SK-N-SH treated with all-trans-retinoic acid at 6 μM for 48 hours (cell line): ENCODE measurements around the gene TRAK1.

ENCODE experiments used
- BACH2 ChIP-seq: fragments of 250-450 bp; sonication (Bioruptor Pico); IDR thresholded peaks from 2 replicates; pipeline ENCODE4 v1.9.0; 2021; ENCODE audit warnings: mild to moderate bottlenecking, borderline replicate concordance
- CSDC2 ChIP-seq: fragments of 250-450 bp; sonication (Bioruptor Pico); IDR thresholded peaks from 2 replicates; pipeline ENCODE4 v1.5.0; 2020; ENCODE audit warnings: mild to moderate bottlenecking, moderate library complexity
- PPARA ChIP-seq: fragments of 250-450 bp; sonication (Bioruptor Pico); IDR thresholded peaks from 2 replicates; pipeline ENCODE4 v1.5.0; 2020; ENCODE audit warnings: mild to moderate bottlenecking, borderline replicate concordance
- RARB ChIP-seq: fragments of 250-450 bp; sonication (Bioruptor Pico); IDR thresholded peaks from 2 replicates; pipeline ENCODE4 v1.8.0; 2021; ENCODE audit warnings: mild to moderate bottlenecking, moderate library complexity
- TOX ChIP-seq: fragments of 250-450 bp; sonication (Bioruptor Pico); IDR thresholded peaks from 2 replicates; pipeline ENCODE4 v1.8.0; 2021; ENCODE audit warnings: mild to moderate bottlenecking, moderate library complexity, borderline replicate concordance
- ZFP3 ChIP-seq: fragments of 250-450 bp; sonication (Bioruptor Pico); IDR thresholded peaks from 2 replicates; pipeline ENCODE4 v1.5.0; 2020; ENCODE audit warnings: mild to moderate bottlenecking, moderate library complexity
- ZFP30 ChIP-seq: fragments of 450-650 bp; formaldehyde crosslinking; IDR thresholded peaks from 2 replicates; pipeline ENCODE4 v1.5.0; 2022; ENCODE audit warnings: mild to moderate bottlenecking, moderate library complexity
- ZNF565 ChIP-seq: fragments of 450-650 bp; formaldehyde crosslinking; conservative IDR thresholded peaks from 2 replicates; pipeline ENCODE4 v1.5.0; 2020; ENCODE audit warnings: low read depth, mild to moderate bottlenecking, moderate library complexity
- TF ChIP-seq, protein P1 (sequence below): fragments of 250-450 bp; sonication (Bioruptor Pico); IDR thresholded peaks from 2 replicates; pipeline ENCODE4 v1.5.1; 2020; ENCODE audit warnings: low read depth, mild to moderate bottlenecking, moderate library complexity
- TF ChIP-seq, protein P2 (sequence below): fragments of 250-450 bp; sonication (Bioruptor Pico); IDR thresholded peaks from 2 replicates; pipeline ENCODE4 v1.8.0; 2021; ENCODE audit warnings: low read depth, mild to moderate bottlenecking, moderate library complexity, borderline replicate concordance

DNA sequence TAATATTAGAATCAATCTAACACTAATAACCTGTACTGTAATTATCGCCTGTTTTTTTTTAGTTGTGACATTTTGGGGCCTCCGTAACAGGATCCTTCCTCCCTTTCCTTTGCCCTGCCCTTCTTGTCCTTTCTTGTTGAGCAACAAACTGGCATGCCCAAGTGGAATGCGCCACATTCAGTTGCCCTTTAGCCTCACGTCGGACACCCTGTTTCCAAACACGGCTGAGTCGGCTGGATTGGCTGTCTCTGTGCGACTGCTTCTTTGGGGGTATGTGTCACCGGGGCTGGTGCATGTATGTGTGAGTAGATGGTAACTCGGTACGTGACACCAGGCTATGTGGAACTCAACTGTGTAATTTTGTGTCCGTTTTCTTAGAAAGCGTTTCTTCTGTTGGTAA is 24.1 kb downstream of the TRAK1 start:
- no peak for TF ChIP-seq PPARA (CRISPR knock-in tag)
- TF ChIP-seq, protein P1, sequence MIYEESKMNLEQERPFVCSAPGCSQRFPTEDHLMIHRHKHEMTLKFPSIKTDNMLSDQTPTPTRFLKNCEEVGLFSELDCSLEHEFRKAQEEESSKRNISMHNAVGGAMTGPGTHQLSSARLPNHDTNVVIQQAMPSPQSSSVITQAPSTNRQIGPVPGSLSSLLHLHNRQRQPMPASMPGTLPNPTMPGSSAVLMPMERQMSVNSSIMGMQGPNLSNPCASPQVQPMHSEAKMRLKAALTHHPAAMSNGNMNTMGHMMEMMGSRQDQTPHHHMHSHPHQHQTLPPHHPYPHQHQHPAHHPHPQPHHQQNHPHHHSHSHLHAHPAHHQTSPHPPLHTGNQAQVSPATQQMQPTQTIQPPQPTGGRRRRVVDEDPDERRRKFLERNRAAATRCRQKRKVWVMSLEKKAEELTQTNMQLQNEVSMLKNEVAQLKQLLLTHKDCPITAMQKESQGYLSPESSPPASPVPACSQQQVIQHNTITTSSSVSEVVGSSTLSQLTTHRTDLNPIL (CRISPR knock-in tag) = no peak
- no peak for TF ChIP-seq TOX (CRISPR knock-in tag)
- no peak for TF ChIP-seq RARB (CRISPR knock-in tag)
- TF ChIP-seq, protein P2, sequence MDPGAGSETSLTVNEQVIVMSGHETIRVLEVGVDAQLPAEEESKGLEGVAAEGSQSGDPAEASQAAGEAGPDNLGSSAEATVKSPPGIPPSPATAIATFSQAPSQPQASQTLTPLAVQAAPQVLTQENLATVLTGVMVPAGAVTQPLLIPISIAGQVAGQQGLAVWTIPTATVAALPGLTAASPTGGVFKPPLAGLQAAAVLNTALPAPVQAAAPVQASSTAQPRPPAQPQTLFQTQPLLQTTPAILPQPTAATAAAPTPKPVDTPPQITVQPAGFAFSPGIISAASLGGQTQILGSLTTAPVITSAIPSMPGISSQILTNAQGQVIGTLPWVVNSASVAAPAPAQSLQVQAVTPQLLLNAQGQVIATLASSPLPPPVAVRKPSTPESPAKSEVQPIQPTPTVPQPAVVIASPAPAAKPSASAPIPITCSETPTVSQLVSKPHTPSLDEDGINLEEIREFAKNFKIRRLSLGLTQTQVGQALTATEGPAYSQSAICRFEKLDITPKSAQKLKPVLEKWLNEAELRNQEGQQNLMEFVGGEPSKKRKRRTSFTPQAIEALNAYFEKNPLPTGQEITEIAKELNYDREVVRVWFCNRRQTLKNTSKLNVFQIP (CRISPR knock-in tag) = no peak
- TF ChIP-seq BACH2 = no peak
- TF ChIP-seq CSDC2 (CRISPR knock-in tag) = no peak
- no peak for TF ChIP-seq ZFP30
- TF ChIP-seq ZNF565 (CRISPR knock-in tag) = no peak
- TF ChIP-seq ZFP3 (CRISPR knock-in tag) = no peak
